SK-N-SH (cell line): ENCODE measurements around the gene MRPL27. TPM values are rescaled to one million over a fixed set of nuclear protein-coding genes. Genes with fewer than 3 reads are reported as not detected.

Experiments
- CTCF ChIA-PET: fragments of 300-600, 350-600 bp; formaldehyde crosslinking; extraction: SDS; loops from one replicate; lab custom pipeline; 2021; lab: Yijun Ruan, JAX
- POLR2A ChIA-PET: fragments of 350-600 bp; sonication (Branson Sonifier 250); formaldehyde crosslinking; extraction: SDS; loops from one replicate; lab custom pipeline; 2020; ENCODE audit warnings: antibody characterized with exemption, inconsistent platforms; lab: Yijun Ruan, JAX
- DNase-seq: peaks from one replicate; pipeline ENCODE4 v3.0.0; 2012
- H2AFZ ChIP-seq: fragments of 200-600 bp; sonication (generic); 2 replicates; pipeline ENCODE4 v1.8.1; 2016; ENCODE audit warnings: antibody characterized with exemption, mild to moderate bottlenecking, low read depth
- H3F3A ChIP-seq: fragments of 200-600 bp; sonication (generic); replicated peaks from 2 replicates; pipeline ENCODE3; 2016; ENCODE audit warnings: antibody characterized with exemption, mild to moderate bottlenecking; ENCODE audit not compliant: insufficient read depth
- H3K27ac ChIP-seq, 2 experiments: fragments of 200-500 bp in 1 of 2; fragments of 200-600 bp in 1 of 2; sonication (Bioruptor generic) in 1 of 2; sonication (generic), shearing (Covaris generic) in 1 of 2; 2 replicates each; pipeline versions ENCODE4 v1.5.1 to v1.6.1; 2014 to 2016; ENCODE audit warnings: low read depth in 2 of 2, inconsistent platforms in 1 of 2, low read length in 1 of 2, mild to moderate bottlenecking in 1 of 2, mixed read lengths in 1 of 2
- H3K27me3 ChIP-seq: fragments of 200-600 bp; sonication (generic), shearing (Covaris generic); 2 replicates; pipeline ENCODE4 v1.6.1; 2016; ENCODE audit warnings: mixed run types; ENCODE audit not compliant: insufficient read depth
- H3K36me3 ChIP-seq, 2 experiments: fragments of 200-500 bp in 1 of 2; fragments of 200-600 bp in 1 of 2; sonication (Bioruptor generic) in 1 of 2; sonication (generic) in 1 of 2; replicated peaks in 1 of 2; 2 replicates each; pipeline versions ENCODE3 to v1.5.1; 2014 to 2016; ENCODE audit warnings: low read length in 1 of 2, mild to moderate bottlenecking in 1 of 2; ENCODE audit not compliant: insufficient read depth in 2 of 2, control insufficient read depth in 1 of 2
- H3K4me1 ChIP-seq, 2 experiments: fragments of 200-500 bp in 1 of 2; fragments of 200-600 bp in 1 of 2; sonication (Bioruptor generic) in 1 of 2; sonication (generic), shearing (Covaris generic) in 1 of 2; 2 replicates each; pipeline versions ENCODE4 v1.5.1 to v1.6.1; 2014 to 2016; ENCODE audit warnings: low read depth in 1 of 2, low read length in 1 of 2, mixed run types in 1 of 2; ENCODE audit not compliant: insufficient read depth in 2 of 2, control insufficient read depth in 1 of 2
- H3K4me2 ChIP-seq: fragments of 200-600 bp; sonication (generic), shearing (Covaris generic); 2 replicates; pipeline ENCODE4 v1.6.1; 2017; ENCODE audit warnings: mixed run types
- H3K4me3 ChIP-seq, 2 experiments: fragments of 200-500 bp in 1 of 2; fragments of 200-600 bp in 1 of 2; sonication (Bioruptor generic) in 1 of 2; sonication (generic), shearing (Covaris generic) in 1 of 2; 2 replicates each; pipeline versions ENCODE4 v1.5.1 to v1.8.1; 2014 to 2016; ENCODE audit warnings: low read depth in 2 of 2, inconsistent platforms in 1 of 2, low read length in 1 of 2, mild to moderate bottlenecking in 1 of 2, mixed read lengths in 1 of 2, moderate library complexity in 1 of 2
- H3K79me2 ChIP-seq: fragments of 200-600 bp; sonication (generic); 2 replicates; pipeline ENCODE4 v1.8.1; 2017; ENCODE audit warnings: mild to moderate bottlenecking; ENCODE audit not compliant: insufficient read depth
- H3K9ac ChIP-seq: fragments of 200-600 bp; sonication (generic); 2 replicates; pipeline ENCODE4 v1.6.1; 2017; ENCODE audit warnings: mixed run types
- H3K9me2 ChIP-seq: fragments of 200-600 bp; sonication (generic); 2 replicates; pipeline ENCODE4 v1.6.1; 2017; ENCODE audit warnings: mixed run types
- H3K9me3 ChIP-seq: fragments of 200-600 bp; sonication (generic); 2 replicates; pipeline ENCODE4 v1.6.1; 2017; ENCODE audit warnings: mixed run types, mild to moderate bottlenecking, moderate library complexity
- H4K20me1 ChIP-seq: fragments of 200-600 bp; sonication (generic); 2 replicates; pipeline ENCODE4 v1.6.1; 2017; ENCODE audit warnings: mild to moderate bottlenecking, mixed run types; ENCODE audit not compliant: insufficient read depth
- CHD2 ChIP-seq: fragments of 150-350 bp; IDR thresholded peaks from 2 replicates; pipeline ENCODE4 v1.6.1; 2018; ENCODE audit warnings: low read length; ENCODE audit not compliant: partially characterized antibody
- ELF1 ChIP-seq: IDR thresholded peaks from 2 replicates; pipeline ENCODE4 v1.4.0; 2012
- EZH2phosphoT487 ChIP-seq: fragments of 200-600 bp; sonication (generic); IDR thresholded peaks from 2 replicates; pipeline ENCODE4 v1.6.1; 2017; ENCODE audit warnings: low read depth, mixed run types, mild to moderate bottlenecking, antibody characterized with exemption, moderate library complexity, borderline replicate concordance
- GATA2 ChIP-seq: sonication (generic); formaldehyde crosslinking; IDR thresholded peaks from 2 replicates; pipeline ENCODE4 v1.5.0; 2020; ENCODE audit warnings: mild to moderate bottlenecking, missing genetic modification reagents
- JUND ChIP-seq: IDR thresholded peaks from 2 replicates; pipeline ENCODE4 v1.4.0; 2012
- MAX ChIP-seq: IDR thresholded peaks from 2 replicates; pipeline ENCODE4 v1.4.0; 2012; ENCODE audit warnings: low read depth
- MXI1 ChIP-seq: IDR thresholded peaks from 2 replicates; pipeline ENCODE4 v1.6.1; 2012; ENCODE audit warnings: mild to moderate bottlenecking, low read depth, low read length, improper control_type of control experiment
- NRF1 ChIP-seq: IDR thresholded peaks from 2 replicates; pipeline ENCODE4 v1.6.1; 2012; ENCODE audit warnings: low read depth, mild to moderate bottlenecking, low read length
- RCOR1 ChIP-seq: fragments of 150-350 bp; IDR thresholded peaks from 2 replicates; pipeline ENCODE4 v1.6.1; 2017; ENCODE audit warnings: antibody characterized with exemption, low read length
- RXRA ChIP-seq: IDR thresholded peaks from 2 replicates; pipeline ENCODE4 v1.4.0; 2012; ENCODE audit warnings: low read depth, mild to moderate bottlenecking, borderline replicate concordance
- SIN3A ChIP-seq: IDR thresholded peaks from 2 replicates; pipeline ENCODE4 v1.6.1; 2012; ENCODE audit warnings: low read depth, mild to moderate bottlenecking, low read length, moderate library complexity, borderline replicate concordance
- SMC3 ChIP-seq: IDR thresholded peaks from 2 replicates; pipeline ENCODE4 v1.6.1; 2012; ENCODE audit warnings: low read depth, low read length, improper control_type of control experiment
- TAF1 ChIP-seq: IDR thresholded peaks from 2 replicates; pipeline ENCODE4 v1.6.1; 2012; ENCODE audit warnings: low read depth, mild to moderate bottlenecking, low read length, moderate library complexity, borderline replicate concordance
- TCF12 ChIP-seq: IDR thresholded peaks from 2 replicates; pipeline ENCODE4 v1.4.0; 2012
- USF1 ChIP-seq: IDR thresholded peaks from 2 replicates; pipeline ENCODE4 v1.4.0; 2012; ENCODE audit warnings: low read depth, borderline replicate concordance
- YY1 ChIP-seq: IDR thresholded peaks from 2 replicates; pipeline ENCODE4 v1.4.0; 2012; ENCODE audit warnings: low read depth, mild to moderate bottlenecking
- WGBS: methylation state at CpG from one replicate; pipeline ENCODE4 v1.1.6; 2017; ENCODE audit warnings: low lambda C conversion rate; 5-methylcytosine and 5-hydroxymethylcytosine counted together
- polyA plus RNA-seq, 3 experiments: library from polyadenylated mRNA; depleted of rRNA; stranded (reverse); fragments of >200 nt; gene quantifications; 2 replicates each; pipeline ENCODE4 v1.2.3, GENCODE V29; 2012
- TF ChIP-seq, protein P1 (sequence below): fragments of 150-350 bp; IDR thresholded peaks from 2 replicates; pipeline ENCODE4 v1.6.1; 2016; ENCODE audit warnings: mild to moderate bottlenecking, low read depth, low read length

The MRPL27 gene
- polyA plus RNA-seq, 1 of the 3 experiments (the other 2 are of a cell fraction), result 266 TPM

DNA sequence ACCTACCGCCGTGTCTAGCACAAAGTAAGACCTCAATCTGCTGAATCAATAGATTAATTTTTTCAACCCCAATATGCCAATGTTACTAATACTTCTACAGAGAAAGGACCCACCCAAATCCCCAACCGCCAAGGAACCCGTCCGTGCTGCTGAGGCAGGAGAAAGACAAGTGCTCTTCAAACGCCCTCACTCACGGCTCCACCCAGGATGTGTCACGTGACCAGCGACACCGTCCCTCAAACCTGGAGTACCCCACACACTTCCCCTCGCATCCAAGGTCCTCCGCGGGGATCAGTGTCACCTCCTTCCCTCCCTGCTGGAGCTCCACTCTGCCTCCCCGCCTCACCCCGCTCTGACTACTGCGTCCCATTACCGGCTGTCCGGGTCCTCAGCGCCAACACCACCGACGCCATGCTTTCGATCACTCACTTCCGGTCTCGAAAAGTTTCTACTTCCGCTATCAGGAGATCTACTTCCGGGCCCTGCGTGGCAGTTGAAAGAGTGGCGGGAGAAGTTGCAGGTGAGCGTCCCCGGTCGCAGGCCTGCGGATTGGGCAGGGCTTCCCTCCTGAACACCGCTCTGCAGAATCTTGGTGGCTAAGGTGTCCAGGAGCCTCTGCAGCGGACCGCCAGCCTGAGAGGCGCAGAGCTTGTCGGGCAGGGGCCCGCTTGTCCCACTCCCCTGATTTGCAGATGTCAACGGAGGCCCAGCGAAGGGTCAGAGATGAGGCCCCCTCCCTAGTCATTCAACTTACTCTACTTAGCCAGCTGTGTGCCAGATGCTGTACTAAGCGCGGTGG is at the start of gene MRPL27, which contains the start of gene EME1 (continued):
- TF ChIP-seq USF1, result peak; percentile 98
- peak; percentile 100 for TF ChIP-seq MAX
- TF ChIP-seq TCF12, result peak; percentile 31; the same call in 1 of the 2 replicates
- TF ChIP-seq CHD2, result peak; percentile 84
- TF ChIP-seq YY1, result peak; percentile 97
- peak; percentile 97 for TF ChIP-seq ELF1
- TF ChIP-seq, protein P1, sequence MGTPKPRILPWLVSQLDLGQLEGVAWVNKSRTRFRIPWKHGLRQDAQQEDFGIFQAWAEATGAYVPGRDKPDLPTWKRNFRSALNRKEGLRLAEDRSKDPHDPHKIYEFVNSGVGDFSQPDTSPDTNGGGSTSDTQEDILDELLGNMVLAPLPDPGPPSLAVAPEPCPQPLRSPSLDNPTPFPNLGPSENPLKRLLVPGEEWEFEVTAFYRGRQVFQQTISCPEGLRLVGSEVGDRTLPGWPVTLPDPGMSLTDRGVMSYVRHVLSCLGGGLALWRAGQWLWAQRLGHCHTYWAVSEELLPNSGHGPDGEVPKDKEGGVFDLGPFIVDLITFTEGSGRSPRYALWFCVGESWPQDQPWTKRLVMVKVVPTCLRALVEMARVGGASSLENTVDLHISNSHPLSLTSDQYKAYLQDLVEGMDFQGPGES, result no peak
- TF ChIP-seq SMC3, result no peak
- TF ChIP-seq JUND, result no peak
- TF ChIP-seq MXI1, result peak; percentile 98
- no peak for TF ChIP-seq EZH2phosphoT487

DNA sequence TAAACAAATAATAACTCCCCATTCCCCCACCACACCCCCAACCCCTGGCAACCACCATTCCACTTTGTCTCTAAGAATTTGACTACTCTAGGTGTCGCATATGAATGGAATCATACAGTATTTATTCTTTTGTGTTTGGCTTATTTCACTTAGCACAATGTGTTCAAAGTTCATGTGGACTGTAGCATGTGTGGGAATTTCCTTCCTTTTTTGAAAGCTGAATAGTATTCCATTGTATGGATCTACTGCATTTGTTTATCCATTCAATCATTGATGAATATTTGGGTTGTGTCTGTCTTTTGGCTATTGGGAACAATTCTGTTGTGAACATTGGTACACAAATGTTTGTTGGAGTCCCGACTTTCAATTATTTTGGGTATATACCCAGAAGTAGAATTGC is 49.8 kb upstream of the MRPL27 start:
- 97% methylated on average over 2 of the region's 2 CpGs for WGBS
- TF ChIP-seq GATA2 (CRISPR knock-in tag) (no peak), RCOR1 (no peak), YY1 (no peak), SIN3A (no peak), JUND (no peak), MXI1 (no peak), NRF1 (no peak), TAF1 (no peak), RXRA (no peak)
- ChIA-PET POLR2A (no interaction called here), CTCF (interaction anchor here (0.9 to 1.4 kb wide), 3 partner anchors 9 to 26 kb away, joined by 3 to 5 read pairs (median 5); partner anchors contain the start of gene LRRC59)
- peaks cover 39% of the 10 kb centered on the region for H3F3A ChIP-seq
- H3K27ac ChIP-seq, result no peak overlapping the region
- peaks cover 21% of the 10 kb centered on the region in 2 experiments; a peak in 3 of 4 replicates for H3K4me1 ChIP-seq
- H3K9ac ChIP-seq, result no peak overlapping the region
- no peak overlapping the region for H2AFZ ChIP-seq
- H3K36me3 ChIP-seq, result no peaks in the 10 kb centered on the region
- peaks cover 22% of the 10 kb centered on the region for H3K79me2 ChIP-seq
- no peak overlapping the region for H3K4me3 ChIP-seq
- H3K4me2 ChIP-seq, result no peak overlapping the region
- no peak for DNase-seq
- no peaks in the 10 kb centered on the region for H3K9me2 ChIP-seq
- no peaks in the 10 kb centered on the region for H3K27me3 ChIP-seq
- no peaks in the 10 kb centered on the region for H3K9me3 ChIP-seq
- no peaks in the 10 kb centered on the region for H4K20me1 ChIP-seq
